Activated CD4-positive, alpha-beta T cell treated with anti-CD3 and anti-CD28 coated beads, Interleukin-2, amount 50 U/mL, for 4 hours (primary cell): ENCODE measurements around the gene SP8.

Source experiments
- DNase-seq, 2 experiments: peaks; one replicate each; pipeline ENCODE4 v3.0.0-alpha.2; 2020

SP8 gene

DNA sequence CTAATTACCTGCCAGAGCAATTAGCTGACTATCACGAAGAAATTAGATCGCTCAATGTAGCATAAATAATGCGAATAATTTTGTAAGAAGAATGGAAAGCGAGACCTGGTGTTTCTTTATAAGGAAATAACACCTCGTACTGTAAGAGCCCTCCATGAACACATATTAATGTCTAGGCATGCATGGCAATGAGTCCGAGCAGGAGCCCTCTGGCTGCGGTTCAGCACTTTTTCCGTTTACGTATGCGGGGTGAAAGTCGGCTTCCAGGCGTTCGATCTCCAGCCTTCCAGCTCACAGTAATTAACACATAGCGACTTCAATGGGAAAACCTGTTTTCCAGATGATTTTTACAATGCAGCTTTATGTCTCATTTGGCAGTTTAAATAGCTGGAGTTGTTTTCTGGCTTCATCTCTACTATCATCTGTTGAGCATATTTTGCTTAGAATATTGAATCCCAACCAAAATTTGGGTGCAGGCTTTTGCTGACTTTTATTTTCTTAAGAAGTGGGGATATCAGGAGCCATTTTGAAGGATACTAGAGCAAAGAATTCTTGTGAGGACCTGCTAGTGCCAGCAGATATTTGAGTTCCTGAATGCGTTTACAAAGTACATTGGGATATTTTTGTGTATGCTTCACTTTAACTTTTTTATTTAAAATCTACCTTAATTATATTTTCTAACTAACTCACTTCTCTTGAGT is 7.2 kb upstream of the SP8 start:
- no peak for DNase-seq

DNA sequence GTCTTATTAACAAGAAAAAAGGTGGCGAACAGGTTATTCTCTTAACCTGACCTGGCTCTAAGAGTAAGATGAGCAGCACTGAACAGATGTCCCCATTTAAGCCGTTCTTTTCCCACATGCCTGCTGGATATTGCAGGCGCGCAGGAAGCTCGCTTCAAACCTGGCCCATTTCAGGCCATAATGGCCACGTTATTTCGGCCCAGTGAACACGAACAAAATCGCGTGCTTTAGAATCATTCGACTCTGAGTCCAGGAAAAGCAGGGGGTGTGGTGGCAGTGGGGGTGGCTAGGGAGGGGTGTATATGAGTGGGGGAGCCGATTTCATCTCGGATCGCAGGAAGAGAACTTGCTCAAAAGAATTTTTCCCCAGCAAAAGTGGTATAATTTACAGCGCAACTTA is 6.6 kb upstream of the SP8 start:
- no peak for DNase-seq

DNA sequence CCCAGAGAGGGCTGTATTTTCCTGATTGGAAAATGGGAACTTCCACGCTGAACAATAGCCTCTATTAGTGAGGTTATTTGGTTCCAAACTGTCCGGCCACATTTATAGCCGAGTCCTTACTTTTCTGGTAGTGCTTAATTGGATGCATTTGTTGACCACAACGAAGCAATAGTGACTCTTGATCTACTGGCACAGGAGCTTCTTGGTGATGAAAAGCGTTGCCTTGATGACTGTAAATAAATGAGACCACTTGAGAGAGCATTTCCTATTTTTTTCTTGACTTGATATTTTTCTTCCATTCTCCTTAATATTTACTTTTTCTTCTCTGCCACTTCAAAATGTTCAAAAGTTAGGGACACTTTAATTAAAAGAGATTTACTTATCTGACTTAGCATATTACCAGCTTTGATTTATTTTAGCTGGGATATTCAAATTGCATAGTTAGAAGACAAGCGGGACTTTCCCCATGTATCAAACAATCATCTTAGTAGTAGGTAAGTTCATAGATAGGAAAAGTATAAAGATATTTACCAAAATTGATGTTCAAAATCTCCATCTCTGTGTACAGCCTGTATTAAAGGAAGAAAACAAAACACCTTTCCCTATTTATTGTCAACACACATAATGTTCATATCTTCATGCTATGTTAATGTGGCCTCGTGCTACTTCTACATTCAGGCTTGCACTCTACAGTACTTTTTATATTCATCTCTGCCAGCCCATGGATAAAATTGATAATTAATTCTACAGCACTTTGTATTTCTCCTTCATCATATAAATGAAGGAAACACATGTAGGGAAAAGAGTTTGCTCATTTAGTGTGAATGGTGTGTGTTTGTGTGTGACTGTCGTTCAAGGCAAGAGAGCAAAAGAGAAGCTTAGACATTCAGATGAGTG is 5.1 kb upstream of the SP8 start:
- no peak for DNase-seq

DNA sequence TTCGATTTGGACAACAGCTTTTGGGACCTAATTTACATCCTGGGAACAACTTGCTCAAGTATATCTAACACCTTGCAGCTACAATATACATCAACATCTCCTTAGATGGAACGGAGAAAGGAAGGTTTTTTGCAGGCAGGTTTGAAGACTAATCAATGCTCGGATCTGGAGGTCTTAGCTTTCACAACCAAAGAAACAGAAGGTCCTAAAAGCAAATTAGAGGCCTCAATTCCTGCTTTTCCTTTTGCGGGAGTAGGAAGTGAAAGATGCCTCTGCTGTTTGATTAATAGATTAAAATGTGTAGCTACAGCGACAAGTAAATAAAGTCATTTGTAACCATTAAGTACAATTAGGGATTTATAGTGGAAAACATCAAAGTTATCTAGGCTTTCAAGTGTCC is 3.7 kb upstream of the SP8 start:
- no peak for DNase-seq

DNA sequence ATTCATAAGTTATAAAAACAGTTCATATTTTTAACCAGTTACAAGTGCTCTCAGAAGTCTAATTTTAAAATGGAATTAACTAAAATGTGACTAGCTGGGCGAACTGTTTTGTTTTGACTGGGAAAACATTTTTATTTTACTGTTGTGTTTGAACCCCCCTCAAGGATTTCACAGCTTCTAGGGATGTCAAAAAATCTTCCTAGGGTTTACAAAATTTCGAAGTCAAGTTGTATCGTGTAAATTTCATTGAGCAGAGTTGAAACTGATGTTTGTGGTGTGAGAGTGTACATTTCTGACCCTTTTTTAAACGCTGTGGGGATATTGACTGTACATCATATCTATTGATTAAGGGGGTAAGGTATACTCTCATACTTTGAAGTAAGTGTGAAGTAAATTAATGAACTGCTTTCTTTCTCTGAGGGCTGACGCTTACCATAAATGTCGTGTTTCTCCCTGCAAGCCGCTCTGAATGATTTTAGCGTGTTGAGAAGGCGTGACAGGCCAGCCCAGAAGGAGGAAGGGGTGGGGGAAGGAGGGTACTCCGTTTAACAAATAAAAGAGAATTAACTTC is 1.8 kb upstream of the SP8 start:
- no peak for DNase-seq

DNA sequence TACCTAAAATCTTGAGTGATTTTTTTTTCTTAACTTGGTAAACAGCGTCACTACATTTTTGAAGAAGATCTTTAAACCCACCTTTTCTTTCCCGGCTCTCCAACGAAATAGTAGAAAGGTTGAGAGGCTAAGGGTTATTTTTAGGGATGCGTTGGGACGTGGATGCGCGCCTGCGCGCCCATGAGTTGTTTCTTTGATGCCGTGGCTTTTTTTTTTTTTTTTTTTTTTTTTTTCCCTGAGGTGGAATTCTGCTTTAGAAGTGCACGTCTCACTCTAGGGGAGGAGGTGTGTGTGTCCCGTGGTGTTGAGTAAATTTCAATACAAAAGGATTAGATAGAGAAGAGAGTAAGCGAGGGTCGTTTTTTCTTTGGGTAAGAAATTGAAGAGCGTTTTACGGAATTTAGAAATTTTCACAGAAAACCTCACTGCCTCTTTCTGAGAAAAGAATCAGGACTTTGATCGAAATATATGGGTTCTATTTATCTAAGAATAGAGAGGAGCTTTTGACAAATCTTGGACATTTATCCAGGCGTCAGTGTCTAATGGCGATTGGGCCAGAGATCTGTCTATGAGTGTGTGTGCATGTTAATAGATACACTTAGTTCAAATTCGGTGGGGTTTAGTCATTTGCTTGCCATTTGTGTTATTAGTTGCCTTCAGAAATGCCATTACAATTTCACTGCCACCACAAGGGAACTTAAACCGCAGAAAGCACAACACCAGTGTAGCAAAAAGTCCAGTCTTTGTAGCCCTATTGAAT is 1.2 kb upstream of the SP8 start:
- DNase-seq, result no peak

DNA sequence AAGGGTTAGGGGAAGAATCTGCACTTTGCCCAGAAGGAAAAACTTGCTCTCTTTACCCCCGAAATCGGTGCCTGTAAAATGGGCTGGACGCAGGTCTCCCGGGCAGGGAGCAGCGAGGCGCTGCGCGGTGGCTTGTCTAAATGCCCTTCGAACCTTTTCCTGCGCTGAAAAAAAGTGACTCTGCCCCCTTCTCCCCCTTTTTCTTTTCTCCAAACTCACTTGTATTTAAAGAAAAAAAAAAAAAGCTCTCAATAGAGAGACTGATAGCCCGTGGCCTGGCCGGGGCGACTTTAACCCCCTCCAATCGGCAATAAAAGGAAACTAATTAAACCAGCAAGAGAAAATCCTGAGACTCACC is 286 bp downstream of the SP8 start:
- DNase-seq, result no peak

DNA sequence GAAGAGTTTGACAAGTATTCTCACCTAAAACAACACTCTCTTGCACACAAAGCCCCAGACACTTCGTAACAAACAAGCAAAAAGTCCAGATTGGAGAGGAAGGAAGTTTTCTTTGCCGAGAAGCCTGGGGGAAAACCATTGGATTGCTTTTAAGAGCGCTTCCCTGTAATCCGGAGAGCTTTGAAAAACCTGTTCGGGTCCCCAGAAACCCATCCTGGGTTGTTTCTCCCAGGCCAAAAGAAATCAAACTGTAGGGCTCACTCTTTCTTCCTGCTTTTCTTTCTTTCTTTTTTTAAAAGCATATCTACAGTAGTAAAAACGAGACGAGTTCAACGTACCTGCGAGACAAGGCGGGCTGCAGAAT is 655 bp downstream of the SP8 start:
- no peak for DNase-seq

DNA sequence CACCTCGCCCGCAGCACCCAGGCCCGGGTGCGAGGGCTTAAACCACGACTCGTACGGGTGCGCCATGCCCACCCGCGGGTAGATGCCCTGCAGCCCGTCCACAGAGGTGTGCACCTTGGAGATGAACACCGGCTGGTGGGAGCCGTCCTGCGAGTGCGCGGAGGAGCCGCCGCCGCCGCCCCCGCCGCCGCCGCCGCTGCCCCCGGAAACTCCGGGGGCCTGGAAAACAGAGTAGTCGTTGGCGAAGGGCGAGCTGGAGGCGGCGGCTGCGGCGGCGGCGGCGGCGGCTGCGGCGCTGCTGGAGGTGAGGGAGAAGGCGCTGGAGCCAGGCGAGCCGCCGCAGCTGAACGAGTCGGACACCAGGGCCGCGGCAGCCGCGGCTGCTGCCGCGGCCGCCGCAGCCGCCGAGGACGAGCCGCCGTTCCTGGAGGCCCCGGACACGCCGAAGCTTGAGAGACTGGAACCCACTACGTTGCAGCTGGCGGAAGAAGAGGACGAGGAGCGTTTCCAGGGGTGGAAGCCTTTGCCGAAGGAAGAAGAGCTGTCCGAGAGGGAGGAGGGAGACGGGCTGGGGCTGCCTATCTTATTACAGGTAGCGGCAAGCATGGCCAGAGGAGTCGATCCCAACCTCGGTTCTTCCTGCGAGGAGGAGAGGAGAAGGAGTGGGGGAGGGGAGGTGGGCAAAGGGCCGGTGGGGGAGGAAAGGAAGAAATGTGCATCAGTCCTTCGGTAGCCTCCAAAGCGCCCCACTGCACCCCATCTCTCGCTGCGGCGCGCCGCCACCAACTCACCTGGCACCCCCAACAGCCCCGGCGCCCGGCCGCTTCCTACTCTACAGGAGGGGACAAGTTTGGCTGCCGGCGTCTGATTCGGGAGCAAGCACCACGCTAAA is 1.3 kb downstream of the SP8 start:
- no peak for DNase-seq

DNA sequence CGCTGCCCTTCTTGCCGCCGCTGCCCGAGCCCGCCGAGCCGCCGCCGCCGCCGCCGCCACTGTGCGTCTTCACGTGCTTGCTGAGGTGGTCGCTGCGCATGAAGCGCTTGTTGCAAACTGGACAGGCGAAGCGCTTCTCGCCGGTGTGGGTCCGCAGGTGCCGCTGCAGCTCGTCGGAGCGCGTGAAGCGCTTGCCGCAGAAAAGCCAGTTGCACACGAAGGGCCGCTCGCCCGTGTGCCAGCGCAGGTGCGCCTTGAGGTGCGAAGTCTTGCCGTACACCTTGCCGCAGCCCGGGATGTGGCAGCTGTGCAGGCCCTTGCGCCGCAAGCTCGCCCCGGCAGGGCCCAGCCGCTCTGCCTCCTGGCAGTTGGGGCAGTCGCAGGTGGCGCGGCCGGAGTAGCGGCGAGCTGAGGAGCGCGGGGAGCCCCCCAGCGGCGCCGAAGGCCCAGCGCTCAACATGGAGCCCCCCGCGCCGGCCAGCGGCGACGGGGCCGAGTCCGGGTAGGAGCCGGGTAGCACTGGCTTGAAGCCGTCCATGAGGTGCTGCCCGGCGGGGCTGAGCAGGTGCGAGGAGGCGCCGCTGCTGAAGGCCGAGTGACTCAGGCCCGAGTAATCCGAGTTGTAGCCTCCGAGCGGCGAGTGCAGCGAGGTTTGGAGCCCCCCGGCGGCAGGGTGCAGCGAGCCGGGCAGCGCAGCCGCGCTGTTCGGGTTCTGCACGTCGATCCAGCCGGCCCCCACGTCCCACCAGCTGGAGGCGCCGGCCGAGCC is 2.1 kb downstream of the SP8 start:
- DNase-seq, result no peak

DNA sequence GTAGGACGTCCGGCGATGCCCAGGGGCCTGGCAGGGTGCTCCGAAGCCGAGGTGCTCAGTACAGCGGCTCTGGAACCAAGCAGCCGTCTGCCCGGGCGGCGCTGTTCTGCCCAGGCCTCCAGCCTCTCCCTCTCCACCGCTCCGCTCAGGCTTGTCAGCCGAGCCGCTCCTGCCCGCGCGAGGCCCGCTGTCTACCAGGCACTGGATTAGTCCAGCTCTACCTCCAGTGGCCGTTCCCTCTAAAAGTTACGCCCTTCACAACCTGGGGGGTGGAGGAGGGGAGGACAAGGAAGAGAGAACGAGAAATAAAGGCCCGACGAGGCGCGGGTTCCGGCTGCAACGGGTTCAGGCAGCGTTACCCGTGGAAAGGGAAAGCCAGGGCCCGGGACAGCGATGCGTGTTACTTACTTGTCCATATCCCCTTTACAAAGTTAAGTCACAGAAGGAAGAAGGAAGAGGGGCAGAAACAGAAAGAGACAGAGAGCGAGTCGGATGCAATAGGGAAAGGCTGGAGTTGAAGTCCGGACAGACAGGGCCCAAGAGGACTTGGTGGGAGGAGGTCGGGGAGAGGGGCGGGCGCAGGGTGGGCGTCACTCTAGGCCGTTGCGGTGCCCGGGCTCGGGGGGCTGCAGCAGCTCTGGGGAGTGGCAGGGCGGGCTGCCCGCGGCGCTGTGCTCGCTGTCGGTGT is 2.8 kb downstream of the SP8 start:
- no peak for DNase-seq

DNA sequence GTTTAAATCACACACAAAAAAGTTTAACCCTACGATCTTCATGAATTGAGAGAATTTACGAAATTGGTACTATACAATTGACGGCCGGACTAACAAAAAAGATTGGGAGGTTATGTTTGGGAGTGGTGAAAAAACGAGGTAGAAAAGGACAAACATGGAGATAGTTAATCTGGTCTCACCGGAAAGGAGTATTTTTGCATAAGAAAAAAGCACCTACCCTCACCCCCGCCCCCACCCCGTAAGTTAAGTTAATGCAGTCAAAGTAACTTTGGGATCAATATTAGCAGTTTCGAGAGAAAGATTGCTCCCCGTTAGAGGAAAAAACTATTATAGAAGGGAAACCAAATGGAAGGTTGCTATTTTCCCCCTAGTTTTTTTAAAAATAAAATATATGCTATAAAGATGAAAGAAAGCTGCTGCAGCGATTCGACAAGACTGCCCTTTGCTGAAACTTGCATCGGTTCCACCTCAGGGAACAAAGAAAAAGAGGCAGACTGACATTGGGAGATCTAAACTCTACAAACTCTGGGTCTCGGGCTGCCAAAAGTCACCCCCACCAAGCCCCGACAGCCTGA is 3.5 kb downstream of the SP8 start:
- DNase-seq, result no peak

DNA sequence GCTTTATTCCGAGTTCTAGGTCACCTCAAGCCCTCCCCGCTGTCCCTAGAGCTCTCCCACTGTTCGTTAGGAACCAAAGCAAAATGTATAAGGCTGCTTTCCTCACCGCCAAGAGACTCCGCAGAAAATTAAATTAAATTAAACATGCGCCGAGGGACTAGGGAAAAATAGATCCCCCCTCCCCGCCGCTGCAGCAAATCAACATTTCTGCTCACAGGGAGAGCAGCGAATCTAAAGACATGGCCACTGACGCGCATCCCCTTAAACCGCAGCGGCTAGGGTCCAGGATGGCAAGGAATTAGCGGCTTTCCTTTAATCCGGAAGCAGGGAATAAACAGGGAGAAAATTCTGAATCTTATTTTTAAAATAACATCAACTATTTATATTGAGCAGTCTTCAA is 7.6 kb downstream of the SP8 start:
- DNase-seq, result no peak

DNA sequence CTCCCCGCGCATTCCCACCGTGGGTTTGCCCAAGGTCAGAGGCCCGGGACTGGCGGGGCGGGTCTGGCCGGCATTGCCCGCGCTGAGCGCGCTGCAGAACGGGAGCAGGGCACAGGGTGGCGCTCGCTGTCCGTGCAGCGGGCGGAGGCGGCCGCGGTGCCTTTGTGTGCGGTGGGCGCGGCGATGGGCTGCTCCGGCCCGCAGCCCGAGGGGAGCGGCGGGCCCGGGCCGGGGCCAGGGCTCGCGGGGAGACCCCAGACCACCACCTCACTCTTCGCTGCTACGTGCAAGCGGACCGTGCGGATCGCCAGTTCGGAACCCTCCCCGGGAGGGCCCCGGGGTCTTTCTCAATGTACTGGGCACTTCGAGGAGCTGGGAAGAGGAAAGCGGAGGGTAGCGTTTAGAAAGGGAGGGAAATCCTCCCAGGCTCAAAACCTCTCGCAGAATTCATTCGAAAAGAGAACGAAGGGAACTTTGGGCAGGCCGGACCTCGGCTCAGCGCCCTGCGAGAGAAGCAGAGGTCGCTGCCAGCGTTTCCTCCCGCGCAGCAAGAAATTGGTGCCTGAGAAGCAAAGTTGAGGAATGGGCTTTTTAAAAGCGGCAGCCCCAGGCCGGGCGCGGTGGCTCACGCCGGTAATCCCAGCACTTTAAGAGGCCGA is 8.5 kb downstream of the SP8 start:
- DNase-seq, result no peak

DNA sequence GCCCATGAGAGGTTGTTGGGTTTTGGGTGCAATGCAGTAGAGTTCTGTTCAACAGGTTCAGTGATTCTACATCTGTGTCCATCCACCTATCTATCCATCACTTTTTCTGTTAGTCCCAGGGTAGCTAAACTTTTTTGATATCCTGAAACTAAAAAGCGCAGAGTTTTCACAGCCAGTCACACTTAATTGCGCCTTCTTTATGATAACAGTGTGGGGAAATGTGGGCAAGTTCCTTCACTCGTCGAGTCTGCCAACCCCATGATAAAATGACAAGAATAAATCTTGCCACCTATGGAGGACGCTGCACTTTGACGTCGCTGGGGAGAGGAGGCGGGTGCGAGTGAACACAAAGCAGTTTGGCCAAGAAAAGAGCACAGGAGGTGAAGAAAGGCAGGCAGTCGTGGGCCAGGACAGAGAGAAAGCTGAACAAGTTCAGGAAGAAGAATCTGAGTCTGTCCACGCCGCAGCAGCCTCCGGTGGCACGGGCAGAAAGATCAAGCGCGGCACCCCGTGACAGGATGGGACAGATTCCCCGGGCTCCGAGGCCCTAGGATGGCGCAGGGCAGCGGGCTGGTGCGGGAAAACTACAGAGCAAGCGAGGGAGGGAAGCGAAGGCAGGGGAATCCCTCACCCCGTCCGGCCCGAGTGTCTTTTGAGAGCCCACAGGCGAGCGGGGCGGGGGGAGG is 9.2 kb downstream of the SP8 start:
- no peak for DNase-seq

DNA sequence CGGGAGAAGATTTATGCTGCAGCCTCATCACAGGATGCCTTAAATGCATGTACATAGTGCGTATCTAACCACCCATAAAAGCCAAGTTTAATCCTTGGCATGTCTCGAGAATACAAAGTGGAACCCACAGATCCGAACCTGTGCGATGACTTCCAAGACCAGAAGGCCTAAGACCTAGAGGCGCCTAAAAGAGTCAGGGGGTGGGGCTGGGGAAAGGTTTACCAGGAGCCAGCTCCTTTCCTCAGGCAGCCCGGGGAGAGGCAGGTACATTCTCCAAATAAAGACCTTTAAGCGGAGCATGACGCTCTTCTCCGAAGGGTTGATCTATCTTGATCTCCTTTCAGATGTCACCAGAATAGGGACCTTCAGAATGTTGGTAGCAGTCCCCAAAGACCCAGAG is 9.7 kb downstream of the SP8 start:
- DNase-seq, result no peak

DNA sequence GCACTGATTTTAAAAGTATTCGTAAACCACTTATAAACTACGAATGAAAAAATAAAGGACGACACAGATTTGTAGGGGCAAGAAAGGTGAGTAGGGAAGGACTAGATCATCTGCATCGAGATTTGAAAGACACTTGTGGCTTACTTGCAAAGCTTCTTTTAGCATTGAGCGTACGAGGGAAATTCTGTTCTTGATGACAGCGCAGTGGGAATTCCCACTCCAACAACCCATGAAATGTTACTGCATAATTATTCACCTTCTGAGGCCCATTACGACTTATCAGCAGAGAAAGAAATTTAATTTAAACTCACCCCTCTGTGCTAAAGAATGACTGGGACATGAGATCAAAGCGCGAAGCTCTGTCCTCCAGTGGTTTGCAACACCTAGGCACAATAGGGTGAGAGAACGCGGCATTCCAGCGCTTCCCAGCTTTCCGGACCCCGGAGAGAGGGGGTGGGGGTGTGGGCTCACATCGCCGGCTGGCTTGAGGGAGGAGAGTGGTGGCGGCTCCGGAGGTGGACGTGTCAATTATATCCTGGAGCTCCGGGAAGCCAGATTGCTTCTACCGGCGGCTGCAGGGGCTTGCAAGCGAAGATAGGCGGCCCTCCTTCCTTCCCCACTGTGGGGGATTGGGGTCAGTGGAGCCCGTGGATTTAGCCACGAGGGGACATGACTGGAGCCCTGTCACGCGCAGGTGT is 10.3 kb downstream of the SP8 start:
- no peak for DNase-seq

DNA sequence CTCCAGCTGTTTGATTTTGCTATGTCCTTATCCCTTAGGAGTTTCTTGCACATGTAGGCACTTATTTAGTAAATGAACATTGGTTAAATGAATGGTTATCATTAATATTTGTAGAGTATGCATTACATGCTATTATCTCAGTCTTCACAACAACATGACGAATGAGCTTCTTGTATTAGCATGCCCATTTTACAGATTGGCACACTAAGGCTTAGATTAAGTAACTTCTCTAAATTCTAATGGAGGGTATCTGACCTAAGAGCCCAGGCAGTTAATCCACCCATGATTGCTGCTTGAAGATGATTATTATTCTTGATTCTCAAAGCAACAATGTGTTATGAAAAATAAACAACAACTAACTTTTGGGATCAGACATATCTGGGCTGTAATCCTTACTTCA is 32.7 kb downstream of the SP8 start:
- no peak for DNase-seq

DNA sequence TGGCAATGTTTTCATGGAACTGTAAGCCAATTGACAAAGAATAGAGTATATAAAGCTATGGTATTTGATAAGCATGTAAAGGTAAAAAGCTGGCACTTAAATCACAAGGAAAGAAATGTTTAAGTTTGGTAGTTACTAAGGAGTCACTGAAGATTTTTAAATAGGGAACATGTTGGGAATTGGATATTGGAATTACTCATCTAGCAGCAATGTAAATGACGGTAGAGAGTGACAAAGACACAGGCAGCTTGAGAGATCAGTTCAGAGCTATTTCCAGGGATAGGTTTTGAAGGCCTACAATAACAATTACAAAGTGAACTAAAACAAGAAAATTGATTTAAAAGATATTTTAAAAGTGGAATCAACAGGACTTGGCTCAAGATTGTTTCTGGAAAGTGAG is 36.8 kb downstream of the SP8 start:
- DNase-seq, result no peak
